Prostate gland (tissue), 2 donors: Measurements from ENCODE around the gene WDFY1. TPM values are rescaled to one million over a fixed set of nuclear protein-coding genes. Genes with fewer than 3 reads are reported as not detected.

Experiments used
- DNase-seq: peaks from one replicate; pipeline ENCODE4 v3.0.0-alpha.2; 2019; ENCODE audit warnings: low spot score
- H3K27ac ChIP-seq, 2 donors: fragments of 200-600 bp; sonication (generic); 2 replicates each; pipeline ENCODE4 v1.5.1; 2017 to 2019
- H3K27me3 ChIP-seq: fragments of 200-600 bp; sonication (generic); replicated peaks from 2 replicates; pipeline ENCODE4 v1.5.1; 2019; ENCODE audit not compliant: insufficient read depth
- H3K36me3 ChIP-seq, 2 donors: fragments of 200-600 bp; sonication (generic); 1 replicate in 1 of 2; 2 replicates in 1 of 2; pipeline versions ENCODE4 v1.5.1 to v1.8.1; 2017 to 2019
- H3K4me1 ChIP-seq: fragments of 200-600 bp; sonication (generic); replicated peaks from 2 replicates; pipeline ENCODE4 v1.5.1; 2019
- H3K4me3 ChIP-seq, 2 donors: fragments of 200-600 bp; sonication (generic); 2 replicates each; pipeline ENCODE4 v1.5.1; 2017 to 2019
- H3K9me3 ChIP-seq: fragments of 200-600 bp; sonication (generic); 2 replicates; pipeline ENCODE4 v1.5.1; 2017
- POLR2A ChIP-seq: fragments of 450-650 bp; IDR thresholded peaks from one replicate; pipeline ENCODE4 v1.6.1; 2016; ENCODE audit warnings: antibody characterized with exemption, mild to moderate bottlenecking
- POLR2AphosphoS5 ChIP-seq: sonication (generic); formaldehyde crosslinking; IDR thresholded peaks from one replicate; pipeline ENCODE4 v1.6.1; 2017; ENCODE audit warnings: antibody characterized with exemption
- WGBS: methylation state at CpG from one replicate; pipeline ENCODE4 v1.1.5; 2018; 5-methylcytosine and 5-hydroxymethylcytosine counted together
- intact Hi-C: fragments of 100-400 bp; cut with DNase I; formaldehyde crosslinking; loops from one replicate; pipeline ENCODE4 v1.14.2; 2022
- total RNA-seq, 2 donors: library from RNA; depleted of rRNA; stranded (reverse); fragments of >200 nt; gene quantifications; one replicate each; pipeline ENCODE4 v1.1.0, GENCODE V29; 2016
- TF ChIP-seq, protein P1 (sequence below), 4 experiments: fragments of 200-600 bp in 2 of 4; fragments of 450-650 bp in 2 of 4; sonication (generic) in 2 of 4; IDR thresholded peaks; 1 replicate in 3 of 4; 2 replicates in 1 of 4; pipeline ENCODE4 v1.5.1; 2016 to 2019; ENCODE audit warnings: antibody characterized with exemption in 4 of 4, mild to moderate bottlenecking in 2 of 4, moderate library complexity in 2 of 4

The WDFY1 gene
- total RNA-seq, 2 donors from 2014 or later: 38.8 to 42.9 TPM

DNA sequence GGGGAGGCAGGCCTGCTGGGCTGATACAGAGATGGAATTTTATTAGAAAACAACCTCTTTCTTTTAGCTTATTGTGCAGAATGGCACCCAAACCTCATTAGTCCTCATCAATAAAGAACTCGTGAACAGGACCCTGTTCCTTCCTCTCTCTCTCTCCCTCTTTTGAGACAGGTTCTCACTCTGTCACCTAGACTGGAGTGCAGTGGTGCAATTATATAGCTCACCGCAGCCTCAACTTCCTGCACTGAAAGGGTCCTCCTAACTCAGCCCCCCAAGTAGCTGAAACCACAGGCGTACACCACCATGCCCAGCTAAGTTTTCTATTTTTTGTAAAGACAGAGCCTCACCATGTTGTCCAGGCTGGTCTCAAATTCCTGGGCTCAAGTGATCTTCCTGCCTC is 86.1 kb downstream of the WDFY1 start:
- no peak overlapping the region for H3K27ac ChIP-seq
- H3K36me3 ChIP-seq: no peaks in the 10 kb centered on the region
- intact Hi-C loops: no loop called here
- no peaks in the 10 kb centered on the region for H3K9me3 ChIP-seq
- no peaks in the 10 kb centered on the region for H3K4me1 ChIP-seq
- TF ChIP-seq, protein P1, sequence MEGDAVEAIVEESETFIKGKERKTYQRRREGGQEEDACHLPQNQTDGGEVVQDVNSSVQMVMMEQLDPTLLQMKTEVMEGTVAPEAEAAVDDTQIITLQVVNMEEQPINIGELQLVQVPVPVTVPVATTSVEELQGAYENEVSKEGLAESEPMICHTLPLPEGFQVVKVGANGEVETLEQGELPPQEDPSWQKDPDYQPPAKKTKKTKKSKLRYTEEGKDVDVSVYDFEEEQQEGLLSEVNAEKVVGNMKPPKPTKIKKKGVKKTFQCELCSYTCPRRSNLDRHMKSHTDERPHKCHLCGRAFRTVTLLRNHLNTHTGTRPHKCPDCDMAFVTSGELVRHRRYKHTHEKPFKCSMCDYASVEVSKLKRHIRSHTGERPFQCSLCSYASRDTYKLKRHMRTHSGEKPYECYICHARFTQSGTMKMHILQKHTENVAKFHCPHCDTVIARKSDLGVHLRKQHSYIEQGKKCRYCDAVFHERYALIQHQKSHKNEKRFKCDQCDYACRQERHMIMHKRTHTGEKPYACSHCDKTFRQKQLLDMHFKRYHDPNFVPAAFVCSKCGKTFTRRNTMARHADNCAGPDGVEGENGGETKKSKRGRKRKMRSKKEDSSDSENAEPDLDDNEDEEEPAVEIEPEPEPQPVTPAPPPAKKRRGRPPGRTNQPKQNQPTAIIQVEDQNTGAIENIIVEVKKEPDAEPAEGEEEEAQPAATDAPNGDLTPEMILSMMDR (IDR thresholded peaks at IDR 0.05): no peak
- TF ChIP-seq POLR2AphosphoS5 (no peak), POLR2A (no peak)
- no peak overlapping the region for H3K4me3 ChIP-seq
- no peak for DNase-seq
- whole genome bisulfite sequencing: 97% methylated on average over 3 of the region's 3 CpGs
- no peaks in the 10 kb centered on the region for H3K27me3 ChIP-seq

DNA sequence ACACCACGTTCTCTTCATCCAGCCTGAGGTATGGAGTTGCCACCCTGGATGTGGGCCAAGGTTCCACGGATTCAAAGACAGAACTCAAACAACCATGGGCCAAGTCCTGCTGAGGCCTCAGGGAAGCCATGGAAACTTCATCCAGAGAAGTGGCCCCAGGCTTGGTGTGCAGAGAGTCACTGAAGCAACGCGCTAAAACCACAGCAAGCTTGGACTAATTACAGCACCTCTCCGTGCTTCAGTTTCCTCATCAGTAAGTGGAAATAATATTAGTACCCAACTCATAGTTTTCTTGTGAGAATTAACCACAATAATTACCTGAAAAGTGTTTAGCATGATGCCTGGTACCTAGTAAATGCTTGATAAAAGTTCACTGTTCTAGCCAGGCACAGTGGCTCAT is 88.6 kb downstream of the WDFY1 start:
- Histone ChIP-seq H3K36me3 (no peaks in the 10 kb centered on the region), H3K27ac (no peak overlapping the region), H3K9me3 (no peaks in the 10 kb centered on the region), H3K4me1 (no peaks in the 10 kb centered on the region), H3K27me3 (no peaks in the 10 kb centered on the region), H3K4me3 (no peak overlapping the region)
- no peak for DNase-seq
- WGBS: 76% methylated on average over 5 of the region's 5 CpGs
- TF ChIP-seq, protein P1 (IDR thresholded peaks at IDR 0.05): no peak
- TF ChIP-seq POLR2A: no peak
- no peak for TF ChIP-seq POLR2AphosphoS5
- intact Hi-C loops: no loop called here

DNA sequence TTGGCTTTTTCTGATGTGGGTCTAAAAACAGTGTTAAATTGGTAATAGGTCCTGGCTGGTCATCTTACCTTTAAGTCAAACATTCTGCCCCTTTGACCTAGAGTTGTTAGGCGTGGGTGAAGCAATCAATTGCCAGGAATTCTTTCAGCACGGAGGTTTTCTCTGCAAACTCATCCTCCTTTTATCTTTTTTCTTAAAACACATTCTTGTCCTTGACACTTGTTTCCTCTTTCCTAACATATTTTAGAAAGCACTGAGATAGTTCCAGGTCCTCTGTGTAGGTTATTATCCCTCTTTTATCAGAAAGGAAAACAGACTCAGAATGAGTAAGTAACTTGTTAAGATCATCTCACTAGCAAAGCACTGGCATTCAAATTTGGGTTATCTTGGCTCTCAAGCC is 89.1 kb downstream of the WDFY1 start:
- Histone ChIP-seq H3K9me3 (no peaks in the 10 kb centered on the region), H3K4me1 (no peaks in the 10 kb centered on the region), H3K27me3 (no peaks in the 10 kb centered on the region), H3K27ac (no peak overlapping the region), H3K36me3 (no peaks in the 10 kb centered on the region), H3K4me3 (no peak overlapping the region)
- DNase-seq: no peak
- intact Hi-C loops: no loop called here
- TF ChIP-seq, protein P1 (IDR thresholded peaks at IDR 0.05): no peak
- whole genome bisulfite sequencing: 67% methylated on average over 2 of the region's 2 CpGs

DNA sequence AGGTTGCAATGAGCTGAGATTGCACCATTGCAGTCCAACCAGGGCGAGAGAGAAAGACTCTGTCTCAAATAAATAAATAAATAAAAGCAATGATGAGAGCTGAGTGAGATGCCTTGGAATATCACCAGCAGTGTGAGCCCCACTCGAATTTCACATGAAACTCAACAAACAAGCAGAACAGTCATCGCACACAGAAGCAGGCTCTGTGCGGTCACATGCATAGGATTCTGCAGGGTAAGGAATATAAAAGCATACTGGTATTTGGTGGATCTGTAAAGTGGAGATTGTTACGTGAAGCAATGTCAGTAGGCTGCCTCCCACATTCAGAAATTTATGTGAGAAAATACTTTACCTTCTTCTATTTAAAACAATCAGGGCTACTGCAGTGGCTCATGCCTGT is 89.7 kb downstream of the WDFY1 start:
- Histone ChIP-seq H3K4me3 (no peak overlapping the region), H3K27me3 (no peaks in the 10 kb centered on the region), H3K4me1 (no peaks in the 10 kb centered on the region), H3K27ac (no peak overlapping the region), H3K36me3 (no peaks in the 10 kb centered on the region), H3K9me3 (no peaks in the 10 kb centered on the region)
- DNase-seq: no peak
- intact Hi-C loops: no loop called here
- 76% methylated on average over 5 of the region's 5 CpGs for WGBS
- TF ChIP-seq POLR2AphosphoS5: no peak
- no peak for TF ChIP-seq POLR2A
- TF ChIP-seq, protein P1 (IDR thresholded peaks at IDR 0.05): no peak

DNA sequence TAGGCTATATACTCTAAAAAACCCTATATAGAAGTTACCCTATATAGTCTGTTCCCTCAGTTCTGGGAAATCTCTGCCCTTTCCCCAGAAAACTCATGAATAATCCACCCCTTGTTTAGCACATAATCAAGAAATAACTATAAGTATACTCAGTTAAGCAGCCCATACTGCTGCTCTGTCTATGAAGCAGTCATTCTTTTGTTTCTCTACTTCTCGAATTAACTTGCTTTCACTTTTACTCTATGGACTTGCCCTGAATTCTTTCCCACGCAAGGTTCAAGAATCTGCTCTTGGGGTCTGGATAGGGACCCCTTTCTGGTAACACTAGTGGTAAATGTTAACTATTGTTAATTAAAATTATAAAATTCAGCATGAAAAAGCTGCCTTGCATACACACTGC is 90.4 kb downstream of the WDFY1 start:
- Histone ChIP-seq H3K27me3 (no peaks in the 10 kb centered on the region), H3K4me1 (no peaks in the 10 kb centered on the region), H3K27ac (no peak overlapping the region), H3K36me3 (no peaks in the 10 kb centered on the region), H3K9me3 (no peaks in the 10 kb centered on the region), H3K4me3 (no peak overlapping the region)
- TF ChIP-seq, protein P1 (IDR thresholded peaks at IDR 0.05): no peak
- TF ChIP-seq POLR2A: no peak
- TF ChIP-seq POLR2AphosphoS5: no peak
- intact Hi-C loops: no loop called here
- DNase-seq: no peak
- WGBS: 86% methylated on average over 2 of the region's 2 CpGs
